Type B pancreatic cell (in vitro differentiated cells): ENCODE data around the gene MAGED1. TPM values are rescaled to one million over a fixed set of nuclear protein-coding genes. Genes with fewer than 3 reads are reported as not detected.
"Not testable (repeated sequence)": the region's sequence is repeated elsewhere in the genome, so short reads cannot be mapped to it uniquely, and the experiment has no call there.

Experiments
- DNase-seq: peaks from one replicate; pipeline ENCODE4 v3.0.0; 2021; ENCODE audit warnings: mixed read lengths; ENCODE audit not compliant: unreplicated experiment; ENCODE audit errors: extremely low spot score
- H3K27ac Mint-ChIP-seq: 2 replicates; pipeline ENCODE4 v1.8.0; 2021; ENCODE audit warnings: mild to moderate bottlenecking, mixed read lengths
- H3K27me3 Mint-ChIP-seq: 2 replicates; pipeline ENCODE4 v1.8.0; 2021; ENCODE audit warnings: mixed read lengths
- H3K36me3 Mint-ChIP-seq: 2 replicates; pipeline ENCODE4 v1.8.0; 2021; ENCODE audit warnings: mixed read lengths
- H3K4me1 Mint-ChIP-seq: one replicate; pipeline ENCODE4 v1.8.0; 2021; ENCODE audit warnings: mixed read lengths; ENCODE audit not compliant: unreplicated experiment
- H3K4me3 Mint-ChIP-seq: 2 replicates; pipeline ENCODE4 v1.8.0; 2021; ENCODE audit warnings: mild to moderate bottlenecking, mixed read lengths
- H3K9me3 Mint-ChIP-seq: 2 replicates; pipeline ENCODE4 v1.8.0; 2021; ENCODE audit warnings: mixed read lengths
- total RNA-seq: library from RNA; stranded (reverse); gene quantifications from 2 replicates; pipeline ENCODE4 v1.2.1, GENCODE V29; 2021; ENCODE audit warnings: low replicate concordance
- TF ChIP-seq, protein P1 (sequence below): fragments of 200-600 bp; sonication (generic); conservative IDR thresholded peaks from 2 replicates; pipeline ENCODE4 v1.5.0; 2021; ENCODE audit warnings: antibody characterized with exemption, mild to moderate bottlenecking

MAGED1 gene
- total RNA-seq, 1 donor from 2014 or later = 246 TPM

DNA sequence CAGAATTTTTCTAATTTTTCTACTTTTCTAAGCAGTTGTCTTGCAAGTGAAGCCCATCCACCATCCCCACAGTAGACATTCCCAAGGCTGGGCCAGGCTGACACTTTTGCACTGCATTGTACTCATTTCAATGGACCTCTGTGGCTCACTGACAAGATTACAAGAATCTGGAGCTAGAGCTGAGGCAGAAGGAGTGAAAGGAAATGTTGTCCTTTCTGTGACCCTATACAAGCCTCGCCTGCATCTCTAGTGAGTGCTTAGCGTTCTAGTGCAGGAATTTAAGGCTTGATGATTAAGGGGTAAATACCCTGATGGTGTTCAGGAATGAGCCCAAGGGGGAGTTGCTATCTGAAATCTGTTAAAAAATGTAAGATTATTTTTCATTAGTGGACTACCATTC is 6.3 kb downstream of the MAGED1 start:
- no peak for DNase-seq
- TF ChIP-seq, protein P1, sequence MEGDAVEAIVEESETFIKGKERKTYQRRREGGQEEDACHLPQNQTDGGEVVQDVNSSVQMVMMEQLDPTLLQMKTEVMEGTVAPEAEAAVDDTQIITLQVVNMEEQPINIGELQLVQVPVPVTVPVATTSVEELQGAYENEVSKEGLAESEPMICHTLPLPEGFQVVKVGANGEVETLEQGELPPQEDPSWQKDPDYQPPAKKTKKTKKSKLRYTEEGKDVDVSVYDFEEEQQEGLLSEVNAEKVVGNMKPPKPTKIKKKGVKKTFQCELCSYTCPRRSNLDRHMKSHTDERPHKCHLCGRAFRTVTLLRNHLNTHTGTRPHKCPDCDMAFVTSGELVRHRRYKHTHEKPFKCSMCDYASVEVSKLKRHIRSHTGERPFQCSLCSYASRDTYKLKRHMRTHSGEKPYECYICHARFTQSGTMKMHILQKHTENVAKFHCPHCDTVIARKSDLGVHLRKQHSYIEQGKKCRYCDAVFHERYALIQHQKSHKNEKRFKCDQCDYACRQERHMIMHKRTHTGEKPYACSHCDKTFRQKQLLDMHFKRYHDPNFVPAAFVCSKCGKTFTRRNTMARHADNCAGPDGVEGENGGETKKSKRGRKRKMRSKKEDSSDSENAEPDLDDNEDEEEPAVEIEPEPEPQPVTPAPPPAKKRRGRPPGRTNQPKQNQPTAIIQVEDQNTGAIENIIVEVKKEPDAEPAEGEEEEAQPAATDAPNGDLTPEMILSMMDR = no peak
- H3K36me3 Mint-ChIP-seq = peaks cover 41% of the 10 kb centered on the region
- no peaks in the 10 kb centered on the region for H3K4me1 Mint-ChIP-seq
- H3K27ac Mint-ChIP-seq = peak overlapping the region; percentile 77
- no peaks in the 10 kb centered on the region for H3K27me3 Mint-ChIP-seq
- no peak overlapping the region for H3K4me3 Mint-ChIP-seq
- no peaks in the 10 kb centered on the region for H3K9me3 Mint-ChIP-seq

DNA sequence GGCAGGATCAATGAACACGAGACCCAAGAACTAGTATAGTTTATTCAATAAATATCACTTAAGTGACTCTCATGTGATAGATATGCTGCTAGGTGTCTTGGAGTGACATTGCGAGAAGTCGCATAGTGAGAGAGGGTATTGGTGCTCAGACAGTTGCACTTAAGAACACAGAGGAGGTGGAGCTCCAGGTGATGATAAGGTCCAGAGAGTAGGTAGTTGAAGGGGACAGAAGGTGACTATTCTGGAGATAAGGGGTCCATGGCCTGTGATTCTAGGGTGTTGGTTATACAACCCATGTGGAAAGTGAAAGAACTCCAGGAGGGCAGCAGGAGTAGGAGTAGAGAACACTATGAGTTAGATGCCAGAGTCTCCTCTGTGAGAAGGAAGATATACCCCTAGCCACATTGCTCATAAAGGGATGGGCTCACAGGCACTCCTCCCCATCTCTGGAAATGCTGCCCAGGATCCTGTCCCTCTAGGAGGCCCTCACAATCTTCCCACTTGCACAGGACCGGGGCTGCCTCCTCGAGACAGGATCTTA is 9.2 kb downstream of the MAGED1 start:
- Mint-ChIP-seq H3K27me3 (no peaks in the 10 kb centered on the region), H3K4me3 (no peak overlapping the region), H3K4me1 (no peaks in the 10 kb centered on the region), H3K36me3 (peaks cover 31% of the 10 kb centered on the region), H3K27ac (no peak overlapping the region), H3K9me3 (no peaks in the 10 kb centered on the region)
- TF ChIP-seq, protein P1 = no peak
- DNase-seq = no peak

DNA sequence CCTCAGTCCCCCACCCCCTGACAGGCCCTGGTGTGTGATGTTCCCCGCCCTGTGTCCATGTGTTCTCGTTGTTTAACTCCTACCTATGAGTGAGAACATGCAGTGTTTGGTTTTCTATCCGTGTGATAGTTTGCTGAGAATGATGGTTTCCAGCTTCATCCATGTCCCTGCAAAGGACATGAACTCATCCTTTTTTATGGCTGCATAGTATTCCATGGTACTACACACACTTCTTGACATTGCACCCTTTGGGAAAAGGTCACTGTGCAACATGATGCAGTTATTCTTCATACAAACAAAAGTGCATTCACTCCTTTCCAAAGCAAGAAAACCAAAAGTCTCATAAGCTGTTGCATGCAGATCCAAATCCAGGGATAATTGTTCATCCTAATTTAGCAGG is 11.7 kb downstream of the MAGED1 start:
- H3K9me3 Mint-ChIP-seq, H3K4me1 Mint-ChIP-seq, H3K4me3 Mint-ChIP-seq, DNase-seq, H3K27me3 Mint-ChIP-seq, H3K27ac Mint-ChIP-seq: not testable (repeated sequence)
- peaks cover 18% of the 10 kb centered on the region for H3K36me3 Mint-ChIP-seq

DNA sequence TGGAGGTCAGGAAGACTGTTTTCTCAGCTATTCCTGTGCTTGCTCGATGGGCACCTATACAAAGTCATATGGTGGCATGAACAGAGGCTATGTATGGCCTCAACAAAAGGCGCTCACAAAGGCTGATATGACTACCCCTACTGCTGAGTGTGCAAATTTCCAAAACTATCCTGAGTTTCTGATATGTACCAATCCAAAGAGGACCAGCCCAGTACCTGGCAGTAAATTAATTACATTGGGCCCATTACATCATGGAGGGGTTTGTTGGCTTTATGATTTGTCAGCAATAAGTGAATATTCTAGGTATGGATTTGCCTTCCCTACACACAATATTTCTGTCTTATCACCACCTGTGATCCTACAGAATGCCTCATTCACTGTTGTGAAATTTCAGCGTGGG is 12.3 kb downstream of the MAGED1 start:
- H3K4me3 Mint-ChIP-seq = no peak overlapping the region
- peaks cover 18% of the 10 kb centered on the region for H3K36me3 Mint-ChIP-seq
- no peaks in the 10 kb centered on the region for H3K4me1 Mint-ChIP-seq
- TF ChIP-seq, protein P1 = no peak
- H3K9me3 Mint-ChIP-seq = no peaks in the 10 kb centered on the region
- no peak overlapping the region for H3K27ac Mint-ChIP-seq
- DNase-seq = no peak
- no peaks in the 10 kb centered on the region for H3K27me3 Mint-ChIP-seq

DNA sequence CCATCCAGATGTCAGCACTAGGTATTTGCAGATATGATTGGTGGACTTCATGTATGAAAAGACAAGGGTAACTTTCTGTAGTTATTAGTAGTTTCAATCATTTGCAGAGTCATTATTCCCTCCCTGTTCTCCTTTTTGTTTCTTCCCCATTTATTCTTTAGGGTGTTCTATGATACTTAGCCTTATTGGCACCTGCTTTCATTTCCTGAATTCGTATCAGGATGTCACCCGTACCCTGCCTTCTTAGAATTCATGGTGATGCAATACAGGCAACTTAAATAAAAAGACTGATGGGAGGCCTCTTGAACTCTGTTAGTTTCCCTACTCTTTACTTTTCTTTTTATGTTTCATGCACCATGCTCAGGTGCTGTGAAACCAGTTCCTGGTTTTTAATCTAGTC is 24.2 kb downstream of the MAGED1 start:
- no peaks in the 10 kb centered on the region for H3K36me3 Mint-ChIP-seq
- TF ChIP-seq, protein P1 = no peak
- no peak overlapping the region for H3K27ac Mint-ChIP-seq
- no peaks in the 10 kb centered on the region for H3K9me3 Mint-ChIP-seq
- H3K27me3 Mint-ChIP-seq = no peaks in the 10 kb centered on the region
- DNase-seq = no peak
- no peak overlapping the region for H3K4me3 Mint-ChIP-seq
- H3K4me1 Mint-ChIP-seq = no peaks in the 10 kb centered on the region

DNA sequence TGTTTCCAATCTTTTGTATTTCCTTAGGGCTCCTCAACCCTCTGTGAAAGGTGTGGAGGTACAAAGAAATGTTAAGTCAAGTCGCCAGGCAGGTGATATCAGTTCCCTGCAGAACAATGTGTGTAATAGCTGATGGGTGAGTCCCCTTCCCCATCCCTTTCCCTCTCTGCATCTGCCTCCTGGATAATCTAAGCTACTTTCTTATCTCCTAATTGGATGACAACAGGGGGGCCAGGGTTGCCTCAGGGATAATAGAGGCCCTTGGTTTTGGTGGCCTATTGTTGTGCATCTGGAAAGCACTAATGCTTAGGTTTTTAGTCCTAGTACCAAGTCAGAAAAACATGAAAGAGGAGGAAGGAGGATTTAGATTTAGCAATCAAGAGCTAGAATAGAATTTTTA is 29.1 kb downstream of the MAGED1 start:
- H3K4me3 Mint-ChIP-seq = no peak overlapping the region
- DNase-seq = no peak
- H3K27me3 Mint-ChIP-seq = no peaks in the 10 kb centered on the region
- no peaks in the 10 kb centered on the region for H3K9me3 Mint-ChIP-seq
- TF ChIP-seq, protein P1 = no peak
- H3K27ac Mint-ChIP-seq = no peak overlapping the region
- no peaks in the 10 kb centered on the region for H3K36me3 Mint-ChIP-seq
- H3K4me1 Mint-ChIP-seq = no peaks in the 10 kb centered on the region
